SJSA1 (cell line): Measurements from ENCODE around the gene PNLIPRP1. TPM values are rescaled to one million over a fixed set of nuclear protein-coding genes. Genes with fewer than 3 reads are reported as not detected.

Experiments
- DNase-seq, 2 experiments: peaks; one replicate each; pipeline ENCODE4 v3.0.0-alpha.2; 2015 to 2020; ENCODE audit warnings: low spot score in 2 of 2, low read depth in 1 of 2
- H3K27ac ChIP-seq: fragments of 250-450 bp; sonication (Bioruptor Pico); 2 replicates; pipeline ENCODE4 v1.5.1; 2020; ENCODE audit warnings: mild to moderate bottlenecking, moderate library complexity
- H3K27me3 ChIP-seq: fragments of 250-450 bp; sonication (Bioruptor Pico); replicated peaks from 2 replicates; pipeline ENCODE4 v1.5.1; 2020; ENCODE audit warnings: mild to moderate bottlenecking, moderate library complexity
- H3K36me3 ChIP-seq: fragments of 250-450 bp; sonication (Bioruptor Pico); 2 replicates; pipeline ENCODE4 v1.5.1; 2020; ENCODE audit warnings: mild to moderate bottlenecking
- H3K4me1 ChIP-seq: fragments of 250-450 bp; sonication (Bioruptor Pico); replicated peaks from 2 replicates; pipeline ENCODE4 v1.6.1; 2021; ENCODE audit warnings: mild to moderate bottlenecking
- H3K4me3 ChIP-seq: fragments of 250-450 bp; sonication (Bioruptor Pico); 2 replicates; pipeline ENCODE4 v1.5.1; 2020; ENCODE audit warnings: mild to moderate bottlenecking
- H3K9me3 ChIP-seq: fragments of 250-450 bp; sonication (Bioruptor Pico); replicated peaks from 2 replicates; pipeline ENCODE4 v1.5.1; 2020; ENCODE audit warnings: mild to moderate bottlenecking
- total RNA-seq: library from RNA; depleted of rRNA; stranded (reverse); fragments of >200 nt; shearing (Covaris generic); gene quantifications from 2 replicates; pipeline ENCODE4 v1.2.3, GENCODE V29; 2014; rRNA removed

The PNLIPRP1 gene
- total RNA-seq = not detected in 2 replicates

DNA sequence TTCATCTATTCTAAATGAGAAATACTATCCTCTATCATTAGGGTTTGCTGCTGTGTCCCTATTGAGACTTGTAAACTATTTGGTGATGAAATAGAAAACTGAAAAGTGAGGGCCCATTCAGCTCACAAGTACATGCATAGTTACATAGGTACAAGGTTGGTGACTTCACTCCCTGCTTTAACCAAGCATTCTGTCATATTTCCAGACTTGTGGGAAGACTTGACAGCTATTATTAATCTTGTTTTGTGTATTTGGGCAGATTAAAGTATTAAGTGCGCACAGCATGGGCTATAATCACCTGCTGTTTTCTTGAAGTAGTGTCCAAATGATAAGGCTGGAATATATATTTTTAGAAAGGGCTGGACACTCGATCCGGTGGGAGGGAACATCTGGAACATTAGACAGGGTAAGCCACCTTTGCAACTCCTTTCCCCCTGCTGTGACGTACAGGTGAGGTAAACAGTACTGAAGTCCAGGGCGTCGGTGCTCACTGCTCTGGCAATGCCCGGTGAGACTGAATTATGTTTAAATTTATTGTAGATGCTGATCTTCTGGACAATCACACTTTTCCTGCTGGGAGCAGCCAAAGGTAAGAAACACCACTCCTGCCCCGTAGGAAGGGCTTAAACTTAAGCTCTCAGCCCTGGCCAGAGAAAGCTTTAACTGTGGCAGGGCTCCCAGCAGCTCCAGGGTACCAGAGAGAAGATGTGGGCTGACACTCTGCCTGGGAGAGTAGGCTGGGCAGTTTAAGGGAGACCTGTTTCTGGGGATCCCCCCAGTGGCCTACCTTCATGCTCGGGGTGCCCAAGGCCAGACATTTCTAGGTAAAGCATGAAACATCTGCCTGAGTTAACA lies at the start of gene PNLIPRP1:
Gene PNLIPRP1, plus strand, starts transcription at position 370 of the 855 bp plus-strand sequence. Its CDS starts 171 bp downstream, at position 541.
- H3K9me3 ChIP-seq = no peaks in the 10 kb centered on the region
- H3K27me3 ChIP-seq = no peaks in the 10 kb centered on the region
- H3K4me3 ChIP-seq = no peak within 1 kb of the TSS
- no peaks in the 10 kb centered on the region for H3K36me3 ChIP-seq
- H3K27ac ChIP-seq = no peak within 1 kb of the TSS
- no peak for DNase-seq
- no peaks in the 10 kb centered on the region for H3K4me1 ChIP-seq

DNA sequence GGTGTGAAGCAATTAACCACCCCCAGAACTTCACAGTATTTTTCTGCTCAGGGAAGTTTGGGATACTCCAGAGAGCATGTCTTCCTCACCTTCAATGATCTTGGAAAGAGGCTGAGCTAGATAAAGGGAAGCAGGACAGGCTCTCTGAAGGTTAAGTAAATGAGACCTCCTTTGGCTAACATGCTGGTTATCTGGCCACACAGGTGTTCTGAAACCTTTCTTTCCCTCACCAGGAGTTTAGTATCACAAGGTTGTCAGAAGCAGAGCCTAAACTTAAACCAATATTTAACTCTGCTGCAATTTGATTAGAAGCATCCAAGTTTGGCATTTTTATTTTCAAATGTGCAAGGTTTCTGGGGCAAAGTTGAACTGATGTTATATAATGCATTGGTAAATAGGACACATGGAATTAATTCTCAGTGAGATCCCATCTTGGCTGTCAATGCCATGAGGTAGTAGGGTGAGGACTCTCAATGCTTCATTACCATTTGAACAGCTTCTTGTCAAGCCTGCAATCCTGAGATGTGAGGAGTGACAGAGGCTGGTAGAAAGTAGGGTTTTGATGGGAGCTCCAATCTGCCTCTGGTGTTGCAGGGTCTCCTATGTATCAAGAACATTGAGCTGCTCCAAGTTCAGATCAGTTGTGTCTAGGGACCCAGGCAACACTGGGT lies 48.6 kb upstream of the PNLIPRP1 start:
- Histone ChIP-seq H3K27ac (no peak overlapping the region), H3K27me3 (no peaks in the 10 kb centered on the region), H3K9me3 (no peaks in the 10 kb centered on the region), H3K4me1 (no peaks in the 10 kb centered on the region), H3K36me3 (no peaks in the 10 kb centered on the region), H3K4me3 (no peak overlapping the region)
- DNase-seq = no peak

DNA sequence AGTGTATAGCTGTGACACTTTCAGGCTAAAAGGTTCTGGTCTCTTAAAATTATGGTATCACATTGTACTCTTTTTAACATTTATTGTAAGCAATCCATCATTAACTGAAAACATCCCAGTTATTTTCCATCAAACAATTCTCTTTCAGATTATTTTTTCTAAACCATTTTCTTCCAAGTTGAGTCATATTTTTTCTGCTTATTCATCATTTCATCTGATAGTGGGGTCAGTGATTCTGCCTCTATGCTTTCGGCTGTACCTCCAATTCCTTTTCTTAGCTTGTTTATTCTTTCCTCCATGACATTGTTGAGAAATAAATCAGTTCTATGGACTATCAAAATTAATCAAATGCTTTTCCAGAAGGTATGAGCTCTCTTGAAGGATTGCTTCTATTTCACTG lies 45.6 kb upstream of the PNLIPRP1 start:
- no peak overlapping the region for H3K27ac ChIP-seq

DNA sequence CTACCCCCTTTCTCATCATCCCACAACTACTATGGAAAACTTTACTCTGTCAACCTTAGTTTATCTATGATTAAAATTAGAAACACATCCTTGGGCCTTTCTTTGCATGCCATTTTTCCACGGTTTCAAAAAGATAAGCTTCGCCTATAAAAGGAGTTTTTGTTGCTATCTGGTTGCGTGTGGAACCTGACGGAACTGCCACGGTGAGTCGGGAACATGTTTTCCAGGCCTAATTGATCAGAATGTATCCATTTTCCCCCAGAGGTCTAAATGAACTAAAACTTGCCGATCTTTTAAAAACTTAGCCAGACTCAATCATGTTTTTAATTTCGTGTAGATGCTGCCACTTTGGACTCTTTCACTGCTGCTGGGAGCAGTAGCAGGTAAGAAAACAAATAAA lies 45.0 kb upstream of the PNLIPRP1 start, which contains the start of gene PNLIP:
Gene PNLIP, plus strand, starts transcription at position 176 of the 400 bp plus-strand sequence. Its CDS starts 162 bp downstream, at position 338.
- no peak for DNase-seq

More for the DNA sequence above, 45.6 kb upstream of the PNLIPRP1 start:
- H3K4me1 ChIP-seq = no peaks in the 10 kb centered on the region
- H3K9me3 ChIP-seq = no peaks in the 10 kb centered on the region
- no peak overlapping the region for H3K4me3 ChIP-seq
- no peak for DNase-seq
- no peaks in the 10 kb centered on the region; the same call in 1 of the 2 replicates for H3K27me3 ChIP-seq
- H3K36me3 ChIP-seq = no peaks in the 10 kb centered on the region

DNA sequence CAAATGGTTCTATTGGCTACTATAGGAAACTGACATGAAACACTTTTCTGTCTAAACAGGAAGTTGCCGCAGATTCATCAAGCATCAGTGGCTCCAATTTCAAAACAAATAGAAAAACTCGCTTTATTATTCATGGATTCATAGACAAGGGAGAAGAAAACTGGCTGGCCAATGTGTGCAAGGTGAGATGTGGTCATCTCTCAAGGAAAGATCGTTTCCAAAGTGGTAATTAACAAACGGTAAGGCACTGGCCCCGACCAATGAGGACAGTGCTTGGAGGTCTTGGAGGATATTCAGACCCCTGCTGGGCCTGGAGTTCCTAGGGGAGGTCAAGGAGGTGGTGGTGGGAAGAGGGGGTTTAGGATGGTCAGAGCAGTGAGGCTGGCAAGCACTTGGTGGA lies 42.5 kb upstream of the PNLIPRP1 start:
- no peak overlapping the region for H3K4me3 ChIP-seq
- no peaks in the 10 kb centered on the region for H3K4me1 ChIP-seq
- no peak overlapping the region for H3K27ac ChIP-seq
- no peaks in the 10 kb centered on the region for H3K36me3 ChIP-seq
- H3K27me3 ChIP-seq = no peaks in the 10 kb centered on the region; the same call in 1 of the 2 replicates
- DNase-seq = no peak
- no peaks in the 10 kb centered on the region for H3K9me3 ChIP-seq

More for the DNA sequence above, 45.0 kb upstream of the PNLIPRP1 start, which contains the start of gene PNLIP:
- H3K4me1 ChIP-seq = no peaks in the 10 kb centered on the region
- H3K9me3 ChIP-seq = no peaks in the 10 kb centered on the region
- H3K36me3 ChIP-seq = no peaks in the 10 kb centered on the region
- no peak within 1 kb of the TSS for H3K27ac ChIP-seq
- no peaks in the 10 kb centered on the region; the same call in 1 of the 2 replicates for H3K27me3 ChIP-seq
- no peak within 1 kb of the TSS for H3K4me3 ChIP-seq

DNA sequence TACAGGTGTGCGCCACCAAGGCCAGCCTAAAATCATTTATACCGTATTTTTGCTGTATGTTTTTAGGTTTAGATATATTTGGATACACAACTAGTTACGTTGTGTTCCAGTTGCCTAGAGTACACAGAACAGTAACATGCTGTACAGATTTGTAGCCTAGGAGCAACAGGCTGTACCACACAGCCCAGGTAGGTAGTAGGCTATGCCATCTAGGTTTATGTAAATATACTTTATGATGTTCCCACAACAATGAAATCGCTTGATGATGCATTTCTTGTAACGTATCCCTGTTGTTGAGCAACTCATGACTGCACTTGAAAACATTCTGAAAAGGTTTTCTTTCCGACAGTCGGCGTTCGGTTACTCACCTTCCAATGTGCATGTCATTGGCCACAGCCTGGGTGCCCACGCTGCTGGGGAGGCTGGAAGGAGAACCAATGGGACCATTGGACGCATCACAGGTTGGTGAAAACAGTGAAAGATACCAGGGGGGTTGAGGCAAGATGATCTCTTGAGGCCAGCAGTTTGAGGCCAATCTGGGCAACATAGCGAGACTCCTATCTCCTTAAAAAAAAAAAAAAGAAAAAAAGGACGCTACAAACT lies 37.3 kb upstream of the PNLIPRP1 start:
- no peaks in the 10 kb centered on the region; the same call in 1 of the 2 replicates for H3K27me3 ChIP-seq
- no peaks in the 10 kb centered on the region for H3K36me3 ChIP-seq
- H3K27ac ChIP-seq = no peak overlapping the region
- no peak for DNase-seq
- no peak overlapping the region for H3K4me3 ChIP-seq
- H3K9me3 ChIP-seq = no peaks in the 10 kb centered on the region
- no peaks in the 10 kb centered on the region for H3K4me1 ChIP-seq

DNA sequence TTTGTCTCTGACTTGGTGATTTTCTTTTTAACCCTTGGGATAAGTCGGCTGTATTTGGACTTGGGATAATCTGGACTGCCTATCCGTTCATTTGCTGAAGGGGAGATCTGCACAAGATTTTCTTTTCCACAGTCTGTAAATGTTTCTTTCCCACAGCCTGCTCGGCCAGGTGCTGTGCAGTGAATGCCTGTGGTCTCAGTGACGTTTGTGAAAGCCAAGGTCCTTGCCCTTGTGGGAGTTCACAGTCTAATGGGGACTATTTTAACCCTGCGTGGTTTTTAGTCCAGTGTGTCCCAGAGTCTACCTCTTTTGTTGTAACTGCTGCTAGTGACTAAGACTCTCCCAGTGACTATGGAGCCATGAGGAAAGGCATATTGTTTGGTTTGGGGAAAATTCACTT lies 36.1 kb upstream of the PNLIPRP1 start:
- Histone ChIP-seq H3K36me3 (no peaks in the 10 kb centered on the region), H3K4me1 (no peaks in the 10 kb centered on the region), H3K27me3 (no peaks in the 10 kb centered on the region), H3K27ac (no peak overlapping the region), H3K4me3 (no peak overlapping the region), H3K9me3 (no peaks in the 10 kb centered on the region)
- no peak for DNase-seq

DNA sequence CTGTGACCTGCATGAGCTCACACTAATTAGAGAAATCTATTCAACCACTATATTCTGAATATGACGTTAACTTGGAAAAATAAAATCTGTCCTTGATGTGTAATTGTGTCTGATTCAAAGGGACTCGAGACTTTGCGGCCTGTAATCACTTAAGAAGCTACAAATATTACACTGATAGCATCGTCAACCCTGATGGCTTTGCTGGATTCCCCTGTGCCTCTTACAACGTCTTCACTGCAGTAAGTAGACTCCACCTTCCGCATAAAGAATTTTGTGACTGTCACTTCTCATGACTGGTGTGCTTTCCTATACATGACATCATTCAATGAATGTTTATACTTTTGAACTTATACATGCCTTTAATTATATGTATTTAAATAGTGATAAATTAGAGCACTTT lies 34.9 kb upstream of the PNLIPRP1 start:
- H3K4me3 ChIP-seq = no peak overlapping the region
- H3K27me3 ChIP-seq = no peaks in the 10 kb centered on the region
- no peaks in the 10 kb centered on the region for H3K9me3 ChIP-seq
- no peaks in the 10 kb centered on the region for H3K36me3 ChIP-seq
- no peak overlapping the region for H3K27ac ChIP-seq
- no peaks in the 10 kb centered on the region for H3K4me1 ChIP-seq
- no peak for DNase-seq

DNA sequence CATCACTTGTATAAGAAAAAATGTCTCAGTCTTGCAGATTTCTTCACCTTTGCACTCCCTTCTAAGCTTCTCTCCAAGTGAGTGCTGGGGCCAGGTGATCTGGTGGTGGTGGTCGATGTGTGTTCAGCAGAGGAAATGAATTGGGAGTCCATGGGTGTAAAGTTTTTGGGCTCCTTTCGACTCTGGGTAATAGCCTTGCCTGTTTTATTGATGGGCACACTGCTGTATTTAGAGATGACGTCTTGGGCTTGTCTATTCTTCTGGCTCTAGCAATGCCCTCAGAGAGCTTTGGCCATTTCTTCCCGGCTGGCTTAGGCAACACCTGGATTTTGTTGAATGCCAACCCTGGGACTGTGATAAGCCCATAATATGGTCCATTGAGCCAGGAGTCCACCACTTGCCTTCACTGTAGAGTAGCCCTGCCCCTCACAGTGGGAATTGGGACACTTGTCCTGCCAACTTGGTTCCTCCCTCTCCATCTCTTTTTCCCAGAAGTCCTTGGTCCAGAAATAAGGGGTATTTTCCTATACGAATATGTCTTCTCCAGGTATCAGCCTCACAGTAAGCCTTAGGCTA lies 33.4 kb upstream of the PNLIPRP1 start:
- H3K4me3 ChIP-seq = no peak overlapping the region
- H3K27ac ChIP-seq = no peak overlapping the region
- no peaks in the 10 kb centered on the region for H3K4me1 ChIP-seq
- no peak for DNase-seq
- H3K9me3 ChIP-seq = no peaks in the 10 kb centered on the region
- no peaks in the 10 kb centered on the region for H3K36me3 ChIP-seq
- no peaks in the 10 kb centered on the region for H3K27me3 ChIP-seq

DNA sequence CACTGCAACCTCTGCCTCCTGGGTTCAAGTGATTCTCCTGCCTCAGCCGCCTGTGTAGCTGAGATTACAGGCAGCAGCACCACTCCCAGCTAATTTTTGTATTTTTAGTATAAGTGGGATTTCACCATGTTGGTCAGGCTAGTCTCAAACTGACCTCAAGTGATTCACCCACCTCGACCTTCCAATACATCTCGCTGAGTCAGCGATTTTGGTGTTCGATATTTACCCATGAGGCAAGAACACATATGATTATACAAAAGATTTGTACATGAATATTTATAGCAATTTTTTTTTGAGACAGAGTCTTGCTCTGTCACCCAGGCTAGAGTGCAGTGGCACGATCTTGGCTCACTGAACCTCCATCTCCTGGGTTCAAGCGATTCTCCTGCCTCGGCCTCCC lies 25.2 kb upstream of the PNLIPRP1 start:
- no peaks in the 10 kb centered on the region for H3K9me3 ChIP-seq
- H3K4me3 ChIP-seq = no peak overlapping the region
- no peaks in the 10 kb centered on the region for H3K4me1 ChIP-seq
- no peak for DNase-seq
- no peak overlapping the region for H3K27ac ChIP-seq
- H3K27me3 ChIP-seq = no peaks in the 10 kb centered on the region; the same call in 1 of the 2 replicates
- no peaks in the 10 kb centered on the region for H3K36me3 ChIP-seq

DNA sequence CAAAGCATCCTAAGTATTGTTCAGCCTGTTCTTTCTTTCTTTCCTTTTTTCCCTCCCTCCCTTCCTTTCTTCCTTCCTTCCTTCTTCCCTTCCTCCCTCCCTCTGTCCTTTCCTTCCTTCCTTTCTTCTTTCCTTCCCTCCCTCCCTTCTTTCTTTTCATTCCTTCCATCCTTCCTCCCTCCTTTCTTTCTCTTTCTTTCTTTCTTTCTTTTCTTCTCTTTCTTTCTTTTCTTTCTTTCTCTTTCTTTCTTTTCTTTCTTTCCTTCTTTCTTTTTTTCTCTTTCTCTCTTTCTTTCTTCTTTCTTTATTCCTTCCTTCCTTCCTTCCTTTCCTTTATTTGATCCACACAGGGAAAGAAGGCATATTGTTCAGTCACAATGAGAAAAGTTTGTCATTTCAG lies 23.8 kb upstream of the PNLIPRP1 start:
- Histone ChIP-seq H3K36me3 (no peaks in the 10 kb centered on the region), H3K27me3 (no peaks in the 10 kb centered on the region; the same call in 1 of the 2 replicates), H3K27ac (no peak overlapping the region), H3K9me3 (no peaks in the 10 kb centered on the region), H3K4me1 (no peaks in the 10 kb centered on the region), H3K4me3 (no peak overlapping the region)
- no peak for DNase-seq

DNA sequence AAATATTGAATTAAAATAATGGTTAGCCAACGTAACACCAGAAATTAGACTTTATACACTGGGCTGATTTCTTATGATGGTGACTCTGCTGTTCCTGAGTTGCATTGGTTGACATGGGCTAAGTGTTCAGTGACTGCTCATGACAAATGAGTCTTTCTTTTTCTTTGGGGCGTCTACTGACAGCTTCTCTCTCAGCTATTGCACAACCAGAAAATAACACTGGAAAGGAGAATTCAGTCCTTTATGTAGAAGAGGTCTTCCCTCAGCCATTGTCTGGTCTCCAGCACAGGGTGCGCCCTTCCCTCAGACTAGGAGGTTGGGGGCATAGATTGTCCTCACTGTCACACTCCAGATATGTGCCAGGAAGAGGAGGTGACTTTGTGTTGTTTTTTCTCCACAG lies 23.4 kb upstream of the PNLIPRP1 start:
- H3K4me3 ChIP-seq = no peak overlapping the region
- no peaks in the 10 kb centered on the region for H3K4me1 ChIP-seq
- H3K27me3 ChIP-seq = no peaks in the 10 kb centered on the region; the same call in 1 of the 2 replicates
- DNase-seq = no peak
- no peak overlapping the region for H3K27ac ChIP-seq
- H3K9me3 ChIP-seq = no peaks in the 10 kb centered on the region
- H3K36me3 ChIP-seq = no peaks in the 10 kb centered on the region

DNA sequence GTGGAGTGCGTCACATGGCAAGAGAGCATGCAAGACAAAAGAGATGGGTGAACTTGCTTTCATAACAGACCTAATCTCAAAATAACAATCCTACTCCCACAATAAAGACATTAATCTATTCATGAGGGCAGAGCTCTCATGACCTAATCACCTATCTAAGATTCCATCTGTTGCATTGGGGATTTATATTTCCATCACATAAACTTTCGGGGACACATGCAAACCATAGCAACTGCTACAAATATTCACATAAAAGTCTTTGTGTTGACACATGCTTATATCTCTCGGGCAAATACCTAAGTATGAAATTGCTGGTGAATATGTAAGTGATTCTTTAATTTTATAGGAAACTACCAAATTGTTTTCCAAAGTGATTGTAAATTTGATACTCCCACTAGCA lies 16.0 kb upstream of the PNLIPRP1 start:
- Histone ChIP-seq H3K27me3 (peaks cover 5% of the 10 kb centered on the region; the same call in 1 of the 2 replicates), H3K4me3 (no peak overlapping the region), H3K4me1 (no peaks in the 10 kb centered on the region), H3K9me3 (no peaks in the 10 kb centered on the region), H3K36me3 (no peaks in the 10 kb centered on the region), H3K27ac (no peak overlapping the region)
- DNase-seq = no peak
